H1 (cell line): Measurements from ENCODE around the gene DUS1L. TPM values are rescaled to one million over a fixed set of nuclear protein-coding genes. Genes with fewer than 3 reads are reported as not detected.

ENCODE experiments used
- CTCF ChIA-PET: fragments of 300-600 bp; sonication (Branson Sonifier 250); formaldehyde crosslinking; loops from one replicate; lab custom pipeline; 2021; ENCODE audit not compliant: partially characterized antibody; lab: Charles Lee
- POLR2A ChIA-PET: fragments of 300-600 bp; sonication (Branson Sonifier 250); formaldehyde crosslinking; loops from one replicate; lab custom pipeline; 2021; ENCODE audit warnings: inconsistent platforms; ENCODE audit not compliant: partially characterized antibody; lab: Charles Lee
- DNase-seq, 2 experiments: peaks; one replicate each; pipeline versions ENCODE4 v3.0.0 to v3.0.0-alpha.2; 2010 to 2022; ENCODE audit warnings: low spot score in 2 of 2, low read depth in 1 of 2, mixed read lengths in 1 of 2
- FAIRE-seq: peaks from 2 replicates; lab custom pipeline; 2011; peaks lifted over from hg19 to GRCh38; lab: Jason Lieb, UNC
- H2AFZ ChIP-seq: 2 replicates; pipeline ENCODE4 v1.8.1; 2012; ENCODE audit warnings: low read length, inconsistent platforms
- H2AK5ac ChIP-seq: 2 replicates; pipeline ENCODE4 v1.6.1; 2013; ENCODE audit warnings: low read depth, low read length
- H2BK120ac ChIP-seq: replicated peaks from 2 replicates; pipeline ENCODE3; 2013; ENCODE audit warnings: low read depth, low read length, inconsistent platforms
- H2BK12ac ChIP-seq: 2 replicates; pipeline ENCODE4 v1.6.1; 2013; ENCODE audit warnings: low read depth, low read length
- H2BK15ac ChIP-seq: 2 replicates; pipeline ENCODE4 v1.6.1; 2013; ENCODE audit warnings: low read length
- H2BK20ac ChIP-seq: 2 replicates; pipeline ENCODE4 v1.6.1; 2013; ENCODE audit warnings: low read length
- H2BK5ac ChIP-seq: 2 replicates; pipeline ENCODE4 v1.6.1; 2013; ENCODE audit warnings: low read depth, low read length
- H3K14ac ChIP-seq: 2 replicates; pipeline ENCODE4 v1.6.1; 2013; ENCODE audit warnings: inconsistent platforms; ENCODE audit not compliant: insufficient read length
- H3K18ac ChIP-seq: 2 replicates; pipeline ENCODE4 v1.6.1; 2013; ENCODE audit warnings: low read length; ENCODE audit errors: extremely low read depth
- H3K23ac ChIP-seq: 2 replicates; pipeline ENCODE4 v1.6.1; 2013; ENCODE audit warnings: inconsistent platforms; ENCODE audit not compliant: insufficient read length
- H3K23me2 ChIP-seq: 2 replicates; pipeline ENCODE4 v1.6.1; 2013; ENCODE audit warnings: low read depth, low read length
- H3K27ac ChIP-seq: 2 replicates; pipeline ENCODE4 v1.6.1; 2011; ENCODE audit warnings: low read depth, low read length, inconsistent platforms
- H3K27me3 ChIP-seq, 4 experiments: replicated peaks in 1 of 4; 1 replicate in 1 of 4; 2 replicates in 3 of 4; pipeline versions ENCODE4 v1.6.1 to v1.8.1; 2011 to 2013; ENCODE audit warnings: low read length in 3 of 4, mild to moderate bottlenecking in 3 of 4, inconsistent platforms in 2 of 4, mixed read lengths in 2 of 4, moderate library complexity in 1 of 4; ENCODE audit not compliant: control insufficient read depth in 3 of 4, insufficient read depth in 3 of 4; ENCODE audit errors: extremely low read depth in 1 of 4
- H3K36me3 ChIP-seq, 4 experiments: 2 replicates each; pipeline versions ENCODE4 v1.6.1 to v1.8.1; 2011 to 2013; ENCODE audit warnings: mild to moderate bottlenecking in 4 of 4, low read length in 3 of 4, moderate library complexity in 2 of 4, control low read depth in 1 of 4, inconsistent platforms in 1 of 4; ENCODE audit not compliant: insufficient read depth in 4 of 4, control insufficient read depth in 2 of 4
- H3K4ac ChIP-seq: replicated peaks from 2 replicates; pipeline ENCODE3; 2013; ENCODE audit warnings: low read length, low read depth, mixed read lengths, inconsistent platforms; ENCODE audit not compliant: insufficient read length
- H3K4me1 ChIP-seq, 4 experiments: replicated peaks in 1 of 4; 1 replicate in 1 of 4; 2 replicates in 3 of 4; pipeline versions ENCODE4 v1.6.1 to v1.8.1; 2011 to 2013; ENCODE audit warnings: low read length in 3 of 4, inconsistent platforms in 2 of 4, mixed read lengths in 1 of 4; ENCODE audit not compliant: insufficient read depth in 4 of 4, control insufficient read depth in 3 of 4
- H3K4me2 ChIP-seq, 2 experiments: 2 replicates each; pipeline versions ENCODE4 v1.6.1 to v1.8.1; 2011 to 2013; ENCODE audit warnings: low read depth in 2 of 2, low read length in 2 of 2, control low read depth in 1 of 2, inconsistent platforms in 1 of 2, mild to moderate bottlenecking in 1 of 2; ENCODE audit not compliant: insufficient read depth in 1 of 2
- H3K4me3 ChIP-seq, 4 experiments: fragments of 200-600, 300-600 bp in 1 of 4; sonication (generic), shearing (Covaris generic), sonication (Bioruptor Twin) in 1 of 4; 2 replicates each; pipeline versions ENCODE4 v1.5.1 to v1.8.1; 2011 to 2016; ENCODE audit warnings: low read length in 4 of 4, low read depth in 3 of 4, control low read depth in 2 of 4, inconsistent platforms in 2 of 4, mild to moderate bottlenecking in 2 of 4, mixed read lengths in 1 of 4, moderate library complexity in 1 of 4; ENCODE audit not compliant: insufficient read depth in 2 of 4; ENCODE audit errors: extremely low read depth in 1 of 4
- H3K56ac ChIP-seq: replicated peaks from 2 replicates; pipeline ENCODE3; 2013; ENCODE audit warnings: low read depth, mild to moderate bottlenecking, mixed read lengths, low read length, inconsistent platforms; ENCODE audit not compliant: insufficient read length
- H3K79me1 ChIP-seq: 2 replicates; pipeline ENCODE4 v1.6.1; 2013; ENCODE audit warnings: low read depth, low read length, control low read depth
- H3K79me2 ChIP-seq, 2 experiments: 2 replicates each; pipeline versions ENCODE4 v1.6.1 to v1.8.1; 2012 to 2013; ENCODE audit warnings: low read length in 2 of 2, mild to moderate bottlenecking in 2 of 2, inconsistent platforms in 1 of 2; ENCODE audit not compliant: insufficient read depth in 2 of 2, control insufficient read depth in 1 of 2
- H3K9ac ChIP-seq, 4 experiments: replicated peaks in 1 of 4; 1 replicate in 1 of 4; 2 replicates in 3 of 4; pipeline versions ENCODE4 v1.6.1 to v1.8.1; 2011 to 2013; ENCODE audit warnings: low read depth in 3 of 4, low read length in 3 of 4, control low read depth in 2 of 4, mild to moderate bottlenecking in 2 of 4, moderate library complexity in 2 of 4, inconsistent platforms in 1 of 4; ENCODE audit errors: extremely low read depth in 1 of 4
- H3K9me3 ChIP-seq, 2 experiments: 2 replicates each; pipeline versions ENCODE4 v1.6.1 to v1.8.1; 2012 to 2013; ENCODE audit warnings: mild to moderate bottlenecking in 2 of 2, moderate library complexity in 2 of 2, control low read depth in 1 of 2, inconsistent platforms in 1 of 2, low read depth in 1 of 2, low read length in 1 of 2, mixed read lengths in 1 of 2; ENCODE audit not compliant: insufficient read depth in 2 of 2
- H4K20me1 ChIP-seq, 2 experiments: replicated peaks in 1 of 2; 2 replicates each; pipeline versions ENCODE3 to v1.8.1; 2011 to 2013; ENCODE audit warnings: inconsistent platforms in 2 of 2, low read length in 2 of 2, mild to moderate bottlenecking in 1 of 2; ENCODE audit not compliant: insufficient read depth in 2 of 2, control insufficient read depth in 1 of 2
- H4K5ac ChIP-seq: 2 replicates; pipeline ENCODE4 v1.6.1; 2013; ENCODE audit warnings: low read length, low read depth, mixed read lengths, inconsistent platforms; ENCODE audit not compliant: insufficient read length
- H4K8ac ChIP-seq: 2 replicates; pipeline ENCODE4 v1.8.0; 2013; ENCODE audit warnings: mild to moderate bottlenecking, moderate library complexity, low read length, inconsistent platforms; ENCODE audit not compliant: insufficient read depth; ENCODE audit errors: extremely low read depth
- H4K91ac ChIP-seq: replicated peaks from 2 replicates; pipeline ENCODE3; 2013; ENCODE audit warnings: low read length, mixed read lengths, inconsistent platforms; ENCODE audit not compliant: insufficient read length
- CREB1 ChIP-seq: IDR thresholded peaks from 2 replicates; pipeline ENCODE4 v1.6.1; 2012; ENCODE audit warnings: inconsistent platforms
- HDAC2 ChIP-seq, 2 experiments: fragments of 300-600 bp in 1 of 2; sonication (generic) in 1 of 2; IDR thresholded peaks; 2 replicates each; pipeline ENCODE4 v1.6.1; 2011 to 2012; ENCODE audit warnings: low read depth in 2 of 2, low read length in 2 of 2, mild to moderate bottlenecking in 2 of 2, moderate library complexity in 2 of 2, borderline replicate concordance in 1 of 2, inconsistent platforms in 1 of 2
- RAD21 ChIP-seq, 2 experiments: IDR thresholded peaks in 1 of 2; conservative IDR thresholded peaks in 1 of 2; 2 replicates each; pipeline ENCODE4 v1.6.1; 2011; ENCODE audit warnings: low read depth in 2 of 2, low read length in 2 of 2, improper control_type of control experiment in 1 of 2, inconsistent platforms in 1 of 2, mild to moderate bottlenecking in 1 of 2, moderate library complexity in 1 of 2
- SP2 ChIP-seq: IDR thresholded peaks from 2 replicates; pipeline ENCODE4 v1.6.1; 2012; ENCODE audit warnings: mild to moderate bottlenecking, low read length, inconsistent platforms
- WGBS, 2 experiments: shearing (Covaris generic) in 1 of 2; methylation state at CpG; one replicate each; pipeline versions ENCODE4 v1.1.6 to v1.1.7; 2013 to 2015; ENCODE audit warnings: low lambda C conversion rate in 2 of 2, mixed read lengths in 2 of 2, inconsistent platforms in 1 of 2, low coverage in 1 of 2, missing lambda C conversion rate in 1 of 2; ENCODE audit not compliant: insufficient replicate concordance in 2 of 2, insufficient coverage in 1 of 2, insufficient read length in 1 of 2; ENCODE audit errors: extremely low coverage in 1 of 2, missing lambda C conversion rate in 1 of 2; 5-methylcytosine and 5-hydroxymethylcytosine counted together
- polyA plus RNA-seq, 7 experiments: library from polyadenylated mRNA; depleted of rRNA in 3 of 7; stranded (reverse) in 5 of 7; unstranded in 2 of 7; fragments of >200 nt in 5 of 7; fragments of 200-250 nt in 2 of 7; gene quantifications; 1 replicate in 5 of 7; 2 replicates in 1 of 7; 4 replicates in 1 of 7; pipeline versions ENCODE4 v1.2.1 to v1.2.3, GENCODE V29; 2011 to 2013; ENCODE audit warnings: missing spikeins in 2 of 7, mixed read lengths in 2 of 7
- total RNA-seq: library from RNA; stranded (reverse); fragmentation: NEBNext Ultra II Directional; extraction: Animal tissue kit (Norgen Biotek cat#: 25700); gene quantifications from 2 replicates; pipeline ENCODE4 v1.2.1, GENCODE V29; 2021

DUS1L gene
- total and polyA plus RNA-seq, 2 of the 8 experiments (the other 6 are each of a cell fraction or from before 2014, with no cell fraction given) = 34.5 to 69.1 TPM

DNA sequence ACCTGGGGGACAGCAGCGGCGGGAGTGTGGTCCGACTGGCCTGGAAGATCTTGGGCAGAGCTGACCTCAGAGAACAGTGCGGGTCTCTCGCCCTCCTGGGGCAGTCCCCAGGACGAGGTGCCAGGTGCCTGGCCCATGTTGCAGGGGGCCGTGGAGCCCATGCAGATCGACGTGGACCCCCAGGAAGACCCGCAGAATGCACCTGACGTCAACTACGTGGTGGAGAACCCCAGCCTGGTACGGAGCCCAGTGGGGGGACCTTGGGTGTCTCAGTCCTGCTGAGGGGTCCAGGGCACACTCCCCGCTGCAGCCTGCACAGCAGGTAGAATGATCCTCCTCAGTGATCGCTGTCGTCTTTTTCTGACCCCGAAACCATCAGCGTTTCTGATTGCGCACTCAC is 12.5 kb downstream of the DUS1L start:
- Histone ChIP-seq H4K8ac (no peak overlapping the region; the same call in 1 of the 2 replicates), H3K9me3 (no peaks in the 10 kb centered on the region), H2BK5ac (no peak overlapping the region), H3K4ac (no peak overlapping the region), H3K14ac (no peak overlapping the region), H4K91ac (no peak overlapping the region), H3K56ac (no peak overlapping the region), H3K27ac (no peak overlapping the region), H3K79me1 (peaks cover 6% of the 10 kb centered on the region; the same call in 1 of the 2 replicates), H3K9ac (no peak overlapping the region), H2BK15ac (no peak overlapping the region), H2BK12ac (no peak overlapping the region), H2AK5ac (no peak overlapping the region), H3K27me3 (no peaks in the 10 kb centered on the region; a peak in 1 of 7 replicates), H3K23me2 (peaks cover 6% of the 10 kb centered on the region; the same call in 1 of the 2 replicates), H4K20me1 (peaks cover 4 to 17% of the 10 kb centered on the region in 2 experiments), H3K4me2 (peak overlapping the region; percentile 77 to 97), H2BK20ac (no peak overlapping the region), H3K18ac (no peak overlapping the region), H3K4me3 (peak overlapping the region in 1 of 4 experiments; percentile 94; a peak in 2 of 8 replicates), H3K36me3 (peaks cover 7 to 35% (median 19%) of the 10 kb centered on the region in 4 experiments), H3K23ac (no peak overlapping the region), H2BK120ac (no peak overlapping the region), H4K5ac (no peak overlapping the region), H3K4me1 (peaks cover 0 to 11% (median 6%) of the 10 kb centered on the region in 4 experiments; a peak in 5 of 7 replicates), H3K79me2 (peaks cover 0 to 12% of the 10 kb centered on the region in 2 experiments; a peak in 1 of 4 replicates), H2AFZ (no peak overlapping the region)
- ChIA-PET CTCF (interaction anchor here (1.2 to 5.4 kb wide), 2 partner anchors 9 to 23 kb away, joined by 4 to 40 read pairs; partner anchors contain the start of gene RAC3), POLR2A (interaction anchor here (1.9 to 13.2 kb wide), 4 partner anchors 12 to 24 kb away, joined by 5 to 161 read pairs (median 23); partner anchors contain the start of genes DCXR, DUS1L and RAC3)
- FAIRE-seq (no peak), DNase-seq (no peak)
- WGBS, 2 experiments = 94% methylated on average over 19 of the region's 19 CpGs; no CpG with 5 or more reads in 1 of the 2 experiments
- TF ChIP-seq SP2 (no peak), RAD21 (IDR thresholded peaks at IDR 0.05 in 1 of 2, conservative IDR thresholded peaks at IDR 0.05 in 1 of 2; ENCODE audit: low read depth in 2 of 2, low read length in 2 of 2) (no peak), CREB1 (no peak), HDAC2 (IDR thresholded peaks at IDR 0.05; ENCODE audit: borderline replicate concordance in 1 of 2, low read depth in 2 of 2, low read length in 2 of 2) (no peak)
